ENCODE measurements around the gene PODXL. TPM values are rescaled to one million over a fixed set of nuclear protein-coding genes. Genes with fewer than 3 reads are reported as not detected.

The PODXL gene
- total RNA-seq, 4 donors from 2014 or later: 24.5 to 40.3 (median 31.3) TPM

- Histone ChIP-seq H3K36me3 (peaks cover 0 to 27% (median 12%) of the 10 kb centered on the region in 4 donors), H3K27ac (replicated peaks in 1 of 4) (no peak overlapping the region), H3K4me3 (no peak overlapping the region), H3K4me1 (peaks cover 4 to 15% (median 10%) of the 10 kb centered on the region in 4 donors), H3K27me3 (no peaks in the 10 kb centered on the region), H3K9me3 (no peaks in the 10 kb centered on the region)
- WGBS: 76% methylated on average over 4 of the region's 4 CpGs
- no peak for DNase-seq (ENCODE audit: extremely low spot score)
- intact Hi-C loops (cut with DNase I): no loop called here
- TF ChIP-seq POLR2A (IDR thresholded peaks at IDR 0.05; ENCODE audit: low read depth) (no peak), EP300 (IDR thresholded peaks at IDR 0.05) (no peak), POLR2AphosphoS5 (IDR thresholded peaks at IDR 0.05) (no peak)
- TF ChIP-seq, protein P1, sequence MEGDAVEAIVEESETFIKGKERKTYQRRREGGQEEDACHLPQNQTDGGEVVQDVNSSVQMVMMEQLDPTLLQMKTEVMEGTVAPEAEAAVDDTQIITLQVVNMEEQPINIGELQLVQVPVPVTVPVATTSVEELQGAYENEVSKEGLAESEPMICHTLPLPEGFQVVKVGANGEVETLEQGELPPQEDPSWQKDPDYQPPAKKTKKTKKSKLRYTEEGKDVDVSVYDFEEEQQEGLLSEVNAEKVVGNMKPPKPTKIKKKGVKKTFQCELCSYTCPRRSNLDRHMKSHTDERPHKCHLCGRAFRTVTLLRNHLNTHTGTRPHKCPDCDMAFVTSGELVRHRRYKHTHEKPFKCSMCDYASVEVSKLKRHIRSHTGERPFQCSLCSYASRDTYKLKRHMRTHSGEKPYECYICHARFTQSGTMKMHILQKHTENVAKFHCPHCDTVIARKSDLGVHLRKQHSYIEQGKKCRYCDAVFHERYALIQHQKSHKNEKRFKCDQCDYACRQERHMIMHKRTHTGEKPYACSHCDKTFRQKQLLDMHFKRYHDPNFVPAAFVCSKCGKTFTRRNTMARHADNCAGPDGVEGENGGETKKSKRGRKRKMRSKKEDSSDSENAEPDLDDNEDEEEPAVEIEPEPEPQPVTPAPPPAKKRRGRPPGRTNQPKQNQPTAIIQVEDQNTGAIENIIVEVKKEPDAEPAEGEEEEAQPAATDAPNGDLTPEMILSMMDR (IDR thresholded peaks at IDR 0.05): no peak
These were observed 75.8 kb downstream of the PODXL start for GRCh38 chr7:131480384-131481315.

- H3K4me3 ChIP-seq: no peak overlapping the region
- H3K36me3 ChIP-seq: peaks cover 6 to 30% (median 19%) of the 10 kb centered on the region in 4 donors
- peaks cover 2 to 16% (median 6%) of the 10 kb centered on the region in 4 donors for H3K4me1 ChIP-seq
- H3K27me3 ChIP-seq: no peaks in the 10 kb centered on the region
- TF ChIP-seq POLR2A (IDR thresholded peaks at IDR 0.05; ENCODE audit: low read depth) (no peak), EP300 (IDR thresholded peaks at IDR 0.05) (no peak), POLR2AphosphoS5 (IDR thresholded peaks at IDR 0.05) (no peak)
- TF ChIP-seq, protein P1 (IDR thresholded peaks at IDR 0.05): no peak
- H3K9me3 ChIP-seq: no peaks in the 10 kb centered on the region
- 89% methylated on average over 2 of the region's 2 CpGs for WGBS
- intact Hi-C loops (cut with DNase I): no loop called here
- H3K27ac ChIP-seq (replicated peaks in 1 of 4): no peak overlapping the region
- no peak for DNase-seq (ENCODE audit: extremely low spot score)
These were observed 79.7 kb downstream of the PODXL start for GRCh38 chr7:131476740-131477139.

GRCh38 chr7:131471250-131472004 is 85.0 kb downstream of the PODXL start:
- 92% methylated on average over 4 of the region's 4 CpGs for WGBS
- intact Hi-C loops (cut with DNase I): no loop called here
- H3K4me3 ChIP-seq: no peak overlapping the region
- no peaks in the 10 kb centered on the region for H3K27me3 ChIP-seq
- H3K9me3 ChIP-seq: no peaks in the 10 kb centered on the region
- peaks cover 14 to 67% (median 57%) of the 10 kb centered on the region in 4 donors for H3K36me3 ChIP-seq
- peaks cover 6 to 9% (median 7%) of the 10 kb centered on the region in 4 donors for H3K4me1 ChIP-seq
- TF ChIP-seq POLR2A (IDR thresholded peaks at IDR 0.05; ENCODE audit: low read depth) (no peak), POLR2AphosphoS5 (IDR thresholded peaks at IDR 0.05) (no peak), EP300 (IDR thresholded peaks at IDR 0.05) (no peak)
- TF ChIP-seq, protein P1 (IDR thresholded peaks at IDR 0.05): no peak
- no peak for DNase-seq (ENCODE audit: extremely low spot score)
- H3K27ac ChIP-seq (replicated peaks in 1 of 4): no peak overlapping the region

DNA sequence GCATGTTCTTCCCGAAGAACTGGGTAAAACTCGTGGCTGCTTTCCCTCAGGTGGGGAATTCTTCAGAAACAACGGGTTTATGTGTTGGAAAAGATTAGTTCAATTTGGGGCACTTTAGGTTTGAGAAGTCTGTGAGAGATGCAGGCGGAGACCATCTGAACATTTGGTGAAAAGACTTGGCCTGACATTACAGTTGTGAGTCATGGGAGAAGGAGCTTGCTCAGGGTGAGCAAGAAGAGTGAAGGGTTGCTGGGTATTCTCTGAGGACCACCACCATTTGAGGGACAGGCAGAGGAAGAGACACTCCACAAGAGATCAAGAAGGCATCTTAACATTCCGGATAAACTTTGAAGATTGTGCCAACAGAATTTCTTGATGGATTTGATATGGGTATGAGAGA is 88.6 kb downstream of the PODXL start:
- Histone ChIP-seq H3K27ac (replicated peaks in 1 of 4) (no peak overlapping the region), H3K27me3 (no peaks in the 10 kb centered on the region), H3K4me1 (peaks cover 6 to 9% (median 7%) of the 10 kb centered on the region in 4 donors), H3K9me3 (no peaks in the 10 kb centered on the region), H3K36me3 (peaks cover 33 to 89% (median 74%) of the 10 kb centered on the region in 4 donors), H3K4me3 (no peak overlapping the region)
- TF ChIP-seq EP300 (IDR thresholded peaks at IDR 0.05) (no peak), POLR2AphosphoS5 (IDR thresholded peaks at IDR 0.05) (no peak), POLR2A (IDR thresholded peaks at IDR 0.05; ENCODE audit: low read depth) (no peak)
- TF ChIP-seq, protein P1 (IDR thresholded peaks at IDR 0.05): no peak
- intact Hi-C loops (cut with DNase I): no loop called here
- no peak for DNase-seq (ENCODE audit: extremely low spot score)
- WGBS: 98% methylated on average over 5 of the region's 5 CpGs

All from esophagus muscularis mucosa (tissue), 4 donors.